ENCODE data around the gene OR10C1.

Gene OR10C1

GRCh38 chr6:29483186-29483585, 44.1 kb downstream of the OR10C1 start:
- TF ChIP-seq POLR2A (IDR thresholded peaks at IDR 0.05; ENCODE audit: extremely low read depth, insufficient read length) (no peak), CTCF (IDR thresholded peaks at IDR 0.05; ENCODE audit: low read depth, low read length) (no peak), MYC (IDR thresholded peaks at IDR 0.05; ENCODE audit: low read depth, low read length) (no peak), MAX (IDR thresholded peaks at IDR 0.05; ENCODE audit: low read depth, low read length) (no peak)
- no peak overlapping the region for H3K4me3 ChIP-seq (ENCODE audit: low read depth, low read length)
- no peak for DNase-seq (ENCODE audit: low read depth)

GRCh38 chr6:29483735-29484134, 44.6 kb downstream of the OR10C1 start:
- DNase-seq (ENCODE audit: low read depth), result no peak
- TF ChIP-seq POLR2A (IDR thresholded peaks at IDR 0.05; ENCODE audit: extremely low read depth, insufficient read length) (no peak), CTCF (IDR thresholded peaks at IDR 0.05; ENCODE audit: low read depth, low read length) (no peak), MAX (IDR thresholded peaks at IDR 0.05; ENCODE audit: low read depth, low read length) (no peak), MYC (IDR thresholded peaks at IDR 0.05; ENCODE audit: low read depth, low read length) (no peak)
- no peak overlapping the region for H3K4me3 ChIP-seq (ENCODE audit: low read depth, low read length)

- TF ChIP-seq CTCF (IDR thresholded peaks at IDR 0.05; ENCODE audit: low read depth, low read length), result no peak
- no peak for TF ChIP-seq MYC (IDR thresholded peaks at IDR 0.05; ENCODE audit: low read depth, low read length)
- no peak for TF ChIP-seq MAX (IDR thresholded peaks at IDR 0.05; ENCODE audit: low read depth, low read length)
- TF ChIP-seq POLR2A (IDR thresholded peaks at IDR 0.05; ENCODE audit: extremely low read depth, insufficient read length), result no peak
- no peak for DNase-seq (ENCODE audit: low read depth)
- H3K4me3 ChIP-seq (ENCODE audit: low read depth, low read length), result no peak overlapping the region
These were observed 47.5 kb downstream of the OR10C1 start for GRCh38 chr6:29486577-29486976.

GRCh38 chr6:29487131-29487530, 48.0 kb downstream of the OR10C1 start:
- DNase-seq (ENCODE audit: low read depth), result no peak
- H3K4me3 ChIP-seq (ENCODE audit: low read depth, low read length), result no peak overlapping the region
- TF ChIP-seq MAX (IDR thresholded peaks at IDR 0.05; ENCODE audit: low read depth, low read length) (no peak), POLR2A (IDR thresholded peaks at IDR 0.05; ENCODE audit: extremely low read depth, insufficient read length) (no peak), CTCF (IDR thresholded peaks at IDR 0.05; ENCODE audit: low read depth, low read length) (no peak), MYC (IDR thresholded peaks at IDR 0.05; ENCODE audit: low read depth, low read length) (no peak)

- no peak within 1 kb of the TSS for H3K4me3 ChIP-seq (ENCODE audit: low read depth, low read length)
- no peak for TF ChIP-seq CTCF (IDR thresholded peaks at IDR 0.05; ENCODE audit: low read depth, low read length)
- no peak for TF ChIP-seq MAX (IDR thresholded peaks at IDR 0.05; ENCODE audit: low read depth, low read length)
- TF ChIP-seq POLR2A (IDR thresholded peaks at IDR 0.05; ENCODE audit: extremely low read depth, insufficient read length), result no peak
- no peak for TF ChIP-seq MYC (IDR thresholded peaks at IDR 0.05; ENCODE audit: low read depth, low read length)
- no peak for DNase-seq (ENCODE audit: low read depth)
These were observed 48.6 kb downstream of the OR10C1 start, which contains the start of gene MAS1L for GRCh38 chr6:29487660-29488059. MAS1L (minus strand) TSS chr6:29487956; CDS start chr6:29487902, 54 bp downstream.

- DNase-seq (ENCODE audit: low read depth), result no peak
- H3K4me3 ChIP-seq (ENCODE audit: low read depth, low read length), result no peak overlapping the region
- no peak for TF ChIP-seq POLR2A (IDR thresholded peaks at IDR 0.05; ENCODE audit: extremely low read depth, insufficient read length)
- TF ChIP-seq MYC (IDR thresholded peaks at IDR 0.05; ENCODE audit: low read depth, low read length), result no peak
- TF ChIP-seq MAX (IDR thresholded peaks at IDR 0.05; ENCODE audit: low read depth, low read length), result no peak
- no peak for TF ChIP-seq CTCF (IDR thresholded peaks at IDR 0.05; ENCODE audit: low read depth, low read length)
These were observed 49.8 kb downstream of the OR10C1 start for GRCh38 chr6:29488874-29489273.

All from NB4 (cell line).